RWPE1 (cell line): ENCODE measurements around the gene PDE4D.
A peak's percentile ranks its signal among the peaks of the same experiment; 100 is the strongest.

ENCODE experiments used
- CTCF ChIA-PET: fragments of 350-600 bp; sonication (Branson Sonifier 250); formaldehyde crosslinking; extraction: SDS; loops from one replicate; lab custom pipeline; 2021; lab: Yijun Ruan, JAX
- POLR2A ChIA-PET: fragments of 400-600 bp; formaldehyde crosslinking; extraction: SDS; loops from one replicate; lab custom pipeline; 2020; ENCODE audit warnings: antibody characterized with exemption; ENCODE audit not compliant: low non-redundant PET; lab: Yijun Ruan, JAX
- DNase-seq: peaks from one replicate; pipeline ENCODE4 v3.0.0; 2012; ENCODE audit warnings: low spot score
- H3K27ac ChIP-seq: fragments of 450-650 bp; 2 replicates; pipeline ENCODE4 v1.5.1; 2017
- CTCF ChIP-seq: fragments of 450-650 bp; conservative IDR thresholded peaks from 2 replicates; pipeline ENCODE4 v1.5.1; 2017; ENCODE audit warnings: low read depth, mild to moderate bottlenecking

Gene PDE4D

GRCh38 chr5:59715228-59715627 is 178.3 kb downstream of the PDE4D start:
- no peak overlapping the region for H3K27ac ChIP-seq
- TF ChIP-seq CTCF: no peak
- no peak for DNase-seq
- POLR2A ChIA-PET: no interaction called here
- CTCF ChIA-PET: no interaction called here

GRCh38 chr5:59713498-59713844 is 180.1 kb downstream of the PDE4D start:
- H3K27ac ChIP-seq: no peak overlapping the region
- ChIA-PET POLR2A (no interaction called here), CTCF (no interaction called here)
- no peak for TF ChIP-seq CTCF
- DNase-seq: no peak

GRCh38 chr5:59712836-59713497 is 180.6 kb downstream of the PDE4D start:
- ChIA-PET CTCF (interaction anchor here (0.5 kb wide), 1 partner anchor 285 kb away, joined by 3 read pairs; no protein-coding TSS in a partner anchor), POLR2A (no interaction called here)
- no peak for TF ChIP-seq CTCF
- DNase-seq: no peak
- H3K27ac ChIP-seq: no peak overlapping the region

GRCh38 chr5:59711310-59711709 is 182.2 kb downstream of the PDE4D start:
- no peak for DNase-seq
- no peak overlapping the region for H3K27ac ChIP-seq
- ChIA-PET POLR2A (no interaction called here), CTCF (interaction anchor here (0.7 kb wide), 1 partner anchor 14 kb away, joined by 3 read pairs; no protein-coding TSS in a partner anchor)
- no peak for TF ChIP-seq CTCF

- H3K27ac ChIP-seq: no peak overlapping the region
- no peak for TF ChIP-seq CTCF
- POLR2A ChIA-PET: no interaction called here
- CTCF ChIA-PET: interaction anchor here (0.6 to 1.4 kb wide), 3 partner anchors 28 to 705 kb away, joined by 3 to 5 read pairs (median 3); no protein-coding TSS in a partner anchor
- peak; percentile 45 for DNase-seq
These were observed 183.7 kb downstream of the PDE4D start for GRCh38 chr5:59709846-59710245.

GRCh38 chr5:59709346-59709821 is 184.1 kb downstream of the PDE4D start:
- DNase-seq: no peak
- POLR2A ChIA-PET: interaction anchor here (0.6 kb wide), 1 partner anchor 25 kb away, joined by 4 read pairs; no protein-coding TSS in a partner anchor
- CTCF ChIA-PET: interaction anchor here (0.6 to 1.4 kb wide), 2 partner anchors 36 to 706 kb away, joined by 3 to 5 read pairs; no protein-coding TSS in a partner anchor
- H3K27ac ChIP-seq: no peak overlapping the region
- TF ChIP-seq CTCF: no peak
